H1 (cell line): ENCODE results near the gene CREB3. TPM values are rescaled to one million over a fixed set of nuclear protein-coding genes. Genes with fewer than 3 reads are reported as not detected.
A peak's percentile ranks its signal among the peaks of the same experiment; 100 is the strongest.

Experiments used
- CTCF ChIA-PET: fragments of 300-600 bp; sonication (Branson Sonifier 250); formaldehyde crosslinking; loops from one replicate; lab custom pipeline; 2021; ENCODE audit not compliant: partially characterized antibody; lab: Charles Lee
- POLR2A ChIA-PET: fragments of 300-600 bp; sonication (Branson Sonifier 250); formaldehyde crosslinking; loops from one replicate; lab custom pipeline; 2021; ENCODE audit warnings: inconsistent platforms; ENCODE audit not compliant: partially characterized antibody; lab: Charles Lee
- DNase-seq, 2 experiments: peaks; one replicate each; pipeline versions ENCODE4 v3.0.0 to v3.0.0-alpha.2; 2010 to 2022; ENCODE audit warnings: low spot score in 2 of 2, low read depth in 1 of 2, mixed read lengths in 1 of 2
- FAIRE-seq: peaks from 2 replicates; lab custom pipeline; 2011; peaks lifted over from hg19 to GRCh38; lab: Jason Lieb, UNC
- H2AFZ ChIP-seq: 2 replicates; pipeline ENCODE4 v1.8.1; 2012; ENCODE audit warnings: low read length, inconsistent platforms
- H2AK5ac ChIP-seq: 2 replicates; pipeline ENCODE4 v1.6.1; 2013; ENCODE audit warnings: low read depth, low read length
- H2BK120ac ChIP-seq: replicated peaks from 2 replicates; pipeline ENCODE3; 2013; ENCODE audit warnings: low read depth, low read length, inconsistent platforms
- H2BK12ac ChIP-seq: 2 replicates; pipeline ENCODE4 v1.6.1; 2013; ENCODE audit warnings: low read depth, low read length
- H2BK15ac ChIP-seq: 2 replicates; pipeline ENCODE4 v1.6.1; 2013; ENCODE audit warnings: low read length
- H2BK20ac ChIP-seq: 2 replicates; pipeline ENCODE4 v1.6.1; 2013; ENCODE audit warnings: low read length
- H2BK5ac ChIP-seq: 2 replicates; pipeline ENCODE4 v1.6.1; 2013; ENCODE audit warnings: low read depth, low read length
- H3K14ac ChIP-seq: 2 replicates; pipeline ENCODE4 v1.6.1; 2013; ENCODE audit warnings: inconsistent platforms; ENCODE audit not compliant: insufficient read length
- H3K18ac ChIP-seq: 2 replicates; pipeline ENCODE4 v1.6.1; 2013; ENCODE audit warnings: low read length; ENCODE audit errors: extremely low read depth
- H3K23ac ChIP-seq: 2 replicates; pipeline ENCODE4 v1.6.1; 2013; ENCODE audit warnings: inconsistent platforms; ENCODE audit not compliant: insufficient read length
- H3K23me2 ChIP-seq: 2 replicates; pipeline ENCODE4 v1.6.1; 2013; ENCODE audit warnings: low read depth, low read length
- H3K27ac ChIP-seq: 2 replicates; pipeline ENCODE4 v1.6.1; 2011; ENCODE audit warnings: low read depth, low read length, inconsistent platforms
- H3K27me3 ChIP-seq, 4 experiments: replicated peaks in 1 of 4; 1 replicate in 1 of 4; 2 replicates in 3 of 4; pipeline versions ENCODE4 v1.6.1 to v1.8.1; 2011 to 2013; ENCODE audit warnings: low read length in 3 of 4, mild to moderate bottlenecking in 3 of 4, inconsistent platforms in 2 of 4, mixed read lengths in 2 of 4, moderate library complexity in 1 of 4; ENCODE audit not compliant: control insufficient read depth in 3 of 4, insufficient read depth in 3 of 4; ENCODE audit errors: extremely low read depth in 1 of 4
- H3K36me3 ChIP-seq, 4 experiments: 2 replicates each; pipeline versions ENCODE4 v1.6.1 to v1.8.1; 2011 to 2013; ENCODE audit warnings: mild to moderate bottlenecking in 4 of 4, low read length in 3 of 4, moderate library complexity in 2 of 4, control low read depth in 1 of 4, inconsistent platforms in 1 of 4; ENCODE audit not compliant: insufficient read depth in 4 of 4, control insufficient read depth in 2 of 4
- H3K4ac ChIP-seq: replicated peaks from 2 replicates; pipeline ENCODE3; 2013; ENCODE audit warnings: low read length, low read depth, mixed read lengths, inconsistent platforms; ENCODE audit not compliant: insufficient read length
- H3K4me1 ChIP-seq, 4 experiments: replicated peaks in 1 of 4; 1 replicate in 1 of 4; 2 replicates in 3 of 4; pipeline versions ENCODE4 v1.6.1 to v1.8.1; 2011 to 2013; ENCODE audit warnings: low read length in 3 of 4, inconsistent platforms in 2 of 4, mixed read lengths in 1 of 4; ENCODE audit not compliant: insufficient read depth in 4 of 4, control insufficient read depth in 3 of 4
- H3K4me2 ChIP-seq, 2 experiments: 2 replicates each; pipeline versions ENCODE4 v1.6.1 to v1.8.1; 2011 to 2013; ENCODE audit warnings: low read depth in 2 of 2, low read length in 2 of 2, control low read depth in 1 of 2, inconsistent platforms in 1 of 2, mild to moderate bottlenecking in 1 of 2; ENCODE audit not compliant: insufficient read depth in 1 of 2
- H3K4me3 ChIP-seq, 4 experiments: fragments of 200-600, 300-600 bp in 1 of 4; sonication (generic), shearing (Covaris generic), sonication (Bioruptor Twin) in 1 of 4; 2 replicates each; pipeline versions ENCODE4 v1.5.1 to v1.8.1; 2011 to 2016; ENCODE audit warnings: low read length in 4 of 4, low read depth in 3 of 4, control low read depth in 2 of 4, inconsistent platforms in 2 of 4, mild to moderate bottlenecking in 2 of 4, mixed read lengths in 1 of 4, moderate library complexity in 1 of 4; ENCODE audit not compliant: insufficient read depth in 2 of 4; ENCODE audit errors: extremely low read depth in 1 of 4
- H3K56ac ChIP-seq: replicated peaks from 2 replicates; pipeline ENCODE3; 2013; ENCODE audit warnings: low read depth, mild to moderate bottlenecking, mixed read lengths, low read length, inconsistent platforms; ENCODE audit not compliant: insufficient read length
- H3K79me1 ChIP-seq: 2 replicates; pipeline ENCODE4 v1.6.1; 2013; ENCODE audit warnings: low read depth, low read length, control low read depth
- H3K79me2 ChIP-seq, 2 experiments: 2 replicates each; pipeline versions ENCODE4 v1.6.1 to v1.8.1; 2012 to 2013; ENCODE audit warnings: low read length in 2 of 2, mild to moderate bottlenecking in 2 of 2, inconsistent platforms in 1 of 2; ENCODE audit not compliant: insufficient read depth in 2 of 2, control insufficient read depth in 1 of 2
- H3K9ac ChIP-seq, 4 experiments: replicated peaks in 1 of 4; 1 replicate in 1 of 4; 2 replicates in 3 of 4; pipeline versions ENCODE4 v1.6.1 to v1.8.1; 2011 to 2013; ENCODE audit warnings: low read depth in 3 of 4, low read length in 3 of 4, control low read depth in 2 of 4, mild to moderate bottlenecking in 2 of 4, moderate library complexity in 2 of 4, inconsistent platforms in 1 of 4; ENCODE audit errors: extremely low read depth in 1 of 4
- H3K9me3 ChIP-seq, 2 experiments: 2 replicates each; pipeline versions ENCODE4 v1.6.1 to v1.8.1; 2012 to 2013; ENCODE audit warnings: mild to moderate bottlenecking in 2 of 2, moderate library complexity in 2 of 2, control low read depth in 1 of 2, inconsistent platforms in 1 of 2, low read depth in 1 of 2, low read length in 1 of 2, mixed read lengths in 1 of 2; ENCODE audit not compliant: insufficient read depth in 2 of 2
- H4K20me1 ChIP-seq, 2 experiments: replicated peaks in 1 of 2; 2 replicates each; pipeline versions ENCODE3 to v1.8.1; 2011 to 2013; ENCODE audit warnings: inconsistent platforms in 2 of 2, low read length in 2 of 2, mild to moderate bottlenecking in 1 of 2; ENCODE audit not compliant: insufficient read depth in 2 of 2, control insufficient read depth in 1 of 2
- H4K5ac ChIP-seq: 2 replicates; pipeline ENCODE4 v1.6.1; 2013; ENCODE audit warnings: low read length, low read depth, mixed read lengths, inconsistent platforms; ENCODE audit not compliant: insufficient read length
- H4K8ac ChIP-seq: 2 replicates; pipeline ENCODE4 v1.8.0; 2013; ENCODE audit warnings: mild to moderate bottlenecking, moderate library complexity, low read length, inconsistent platforms; ENCODE audit not compliant: insufficient read depth; ENCODE audit errors: extremely low read depth
- H4K91ac ChIP-seq: replicated peaks from 2 replicates; pipeline ENCODE3; 2013; ENCODE audit warnings: low read length, mixed read lengths, inconsistent platforms; ENCODE audit not compliant: insufficient read length
- HDAC2 ChIP-seq, 2 experiments: fragments of 300-600 bp in 1 of 2; sonication (generic) in 1 of 2; IDR thresholded peaks; 2 replicates each; pipeline ENCODE4 v1.6.1; 2011 to 2012; ENCODE audit warnings: low read depth in 2 of 2, low read length in 2 of 2, mild to moderate bottlenecking in 2 of 2, moderate library complexity in 2 of 2, borderline replicate concordance in 1 of 2, inconsistent platforms in 1 of 2
- KDM4A ChIP-seq: IDR thresholded peaks from one replicate; pipeline ENCODE4 v1.7.1; 2012; ENCODE audit warnings: low read depth, mild to moderate bottlenecking, moderate library complexity, low read length, inconsistent platforms; ENCODE audit not compliant: severe bottlenecking
- RAD21 ChIP-seq, 2 experiments: IDR thresholded peaks in 1 of 2; conservative IDR thresholded peaks in 1 of 2; 2 replicates each; pipeline ENCODE4 v1.6.1; 2011; ENCODE audit warnings: low read depth in 2 of 2, low read length in 2 of 2, improper control_type of control experiment in 1 of 2, inconsistent platforms in 1 of 2, mild to moderate bottlenecking in 1 of 2, moderate library complexity in 1 of 2
- SP1 ChIP-seq: IDR thresholded peaks from 2 replicates; pipeline ENCODE4 v1.6.1; 2011; ENCODE audit warnings: low read depth, low read length
- TBP ChIP-seq: IDR thresholded peaks from 2 replicates; pipeline ENCODE4 v1.6.1; 2011; ENCODE audit warnings: low read depth, low read length, improper control_type of control experiment
- WGBS, 2 experiments: shearing (Covaris generic) in 1 of 2; methylation state at CpG; one replicate each; pipeline versions ENCODE4 v1.1.6 to v1.1.7; 2013 to 2015; ENCODE audit warnings: low lambda C conversion rate in 2 of 2, mixed read lengths in 2 of 2, inconsistent platforms in 1 of 2, low coverage in 1 of 2, missing lambda C conversion rate in 1 of 2; ENCODE audit not compliant: insufficient replicate concordance in 2 of 2, insufficient coverage in 1 of 2, insufficient read length in 1 of 2; ENCODE audit errors: extremely low coverage in 1 of 2, missing lambda C conversion rate in 1 of 2; 5-methylcytosine and 5-hydroxymethylcytosine counted together
- polyA plus RNA-seq, 7 experiments: library from polyadenylated mRNA; depleted of rRNA in 3 of 7; stranded (reverse) in 5 of 7; unstranded in 2 of 7; fragments of >200 nt in 5 of 7; fragments of 200-250 nt in 2 of 7; gene quantifications; 1 replicate in 5 of 7; 2 replicates in 1 of 7; 4 replicates in 1 of 7; pipeline versions ENCODE4 v1.2.1 to v1.2.3, GENCODE V29; 2011 to 2013; ENCODE audit warnings: missing spikeins in 2 of 7, mixed read lengths in 2 of 7
- total RNA-seq: library from RNA; stranded (reverse); fragmentation: NEBNext Ultra II Directional; extraction: Animal tissue kit (Norgen Biotek cat#: 25700); gene quantifications from 2 replicates; pipeline ENCODE4 v1.2.1, GENCODE V29; 2021
- TF ChIP-seq, protein P1 (sequence below), 3 experiments: IDR thresholded peaks; 1 replicate in 2 of 3; 2 replicates in 1 of 3; pipeline versions ENCODE4 v1.5.1 to v1.6.1; 2011; ENCODE audit warnings: low read length in 3 of 3, mild to moderate bottlenecking in 3 of 3, inconsistent platforms in 2 of 3, low read depth in 1 of 3, moderate library complexity in 1 of 3; ENCODE audit not compliant: insufficient read depth in 1 of 3; ENCODE audit errors: control extremely low read depth in 1 of 3

CREB3 gene
- total and polyA plus RNA-seq, 2 of the 8 experiments (the other 6 are each of a cell fraction or from before 2014, with no cell fraction given) = 24.4 to 25.7 TPM

GRCh38 chr9:35729700-35730485 lies 2.6 kb upstream of the CREB3 start:
- Histone ChIP-seq H2BK12ac (no peak overlapping the region), H2AK5ac (peak overlapping the region; percentile 17; the same call in 1 of the 2 replicates), H3K79me2 (peaks cover 2 to 59% of the 10 kb centered on the region in 2 experiments), H3K4me3 (peak overlapping the region in 2 of 4 experiments; percentile 24 to 79; a peak in 3 of 8 replicates), H2BK15ac (no peak overlapping the region), H3K14ac (no peak overlapping the region), H3K36me3 (peaks cover 0 to 5% (median 2%) of the 10 kb centered on the region in 4 experiments), H2BK120ac (no peak overlapping the region), H3K23me2 (peaks cover 15% of the 10 kb centered on the region; the same call in 1 of the 2 replicates), H3K9ac (no peak overlapping the region), H3K79me1 (peaks cover 16% of the 10 kb centered on the region), H3K56ac (no peak overlapping the region), H2BK20ac (no peak overlapping the region), H3K27me3 (no peaks in the 10 kb centered on the region), H3K23ac (no peak overlapping the region), H4K8ac (no peak overlapping the region), H3K18ac (no peak overlapping the region), H3K4me2 (peak overlapping the region; percentile 92 to 94), H3K4ac (no peak overlapping the region), H2AFZ (no peak overlapping the region), H3K4me1 (peaks cover 21 to 46% (median 32%) of the 10 kb centered on the region in 4 experiments), H3K9me3 (no peaks in the 10 kb centered on the region; a peak in 1 of 4 replicates), H4K5ac (no peak overlapping the region), H4K20me1 (peaks cover 0 to 6% of the 10 kb centered on the region in 2 experiments), H2BK5ac (no peak overlapping the region), H3K27ac (no peak overlapping the region), H4K91ac (no peak overlapping the region)
- ChIA-PET POLR2A (interaction anchor here (0.6 to 11.1 kb wide), 10 partner anchors 11 to 83 kb away, joined by 3 to 158 read pairs (median 10); partner anchors contain the start of genes ARHGEF39, GBA2, RGP1 and TPM2), CTCF (interaction anchor here (0.6 to 16.0 kb wide), 16 partner anchors 11 to 195 kb away, joined by 3 to 198 read pairs (median 10); partner anchors contain the start of genes ARHGEF39, CCDC107, GBA2 and MSMP)
- FAIRE-seq = no peak
- DNase-seq = no peak
- 21% methylated on average over 6 of the region's 6 CpGs; no CpG with 5 or more reads in 1 of the 2 experiments for WGBS, 2 experiments
- TF ChIP-seq, protein P1, sequence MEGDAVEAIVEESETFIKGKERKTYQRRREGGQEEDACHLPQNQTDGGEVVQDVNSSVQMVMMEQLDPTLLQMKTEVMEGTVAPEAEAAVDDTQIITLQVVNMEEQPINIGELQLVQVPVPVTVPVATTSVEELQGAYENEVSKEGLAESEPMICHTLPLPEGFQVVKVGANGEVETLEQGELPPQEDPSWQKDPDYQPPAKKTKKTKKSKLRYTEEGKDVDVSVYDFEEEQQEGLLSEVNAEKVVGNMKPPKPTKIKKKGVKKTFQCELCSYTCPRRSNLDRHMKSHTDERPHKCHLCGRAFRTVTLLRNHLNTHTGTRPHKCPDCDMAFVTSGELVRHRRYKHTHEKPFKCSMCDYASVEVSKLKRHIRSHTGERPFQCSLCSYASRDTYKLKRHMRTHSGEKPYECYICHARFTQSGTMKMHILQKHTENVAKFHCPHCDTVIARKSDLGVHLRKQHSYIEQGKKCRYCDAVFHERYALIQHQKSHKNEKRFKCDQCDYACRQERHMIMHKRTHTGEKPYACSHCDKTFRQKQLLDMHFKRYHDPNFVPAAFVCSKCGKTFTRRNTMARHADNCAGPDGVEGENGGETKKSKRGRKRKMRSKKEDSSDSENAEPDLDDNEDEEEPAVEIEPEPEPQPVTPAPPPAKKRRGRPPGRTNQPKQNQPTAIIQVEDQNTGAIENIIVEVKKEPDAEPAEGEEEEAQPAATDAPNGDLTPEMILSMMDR (IDR thresholded peaks at IDR 0.05; ENCODE audit: control extremely low read depth in 1 of 3, insufficient read depth in 1 of 3, low read depth in 1 of 3, low read length in 3 of 3) = peak; percentile 41 to 72 (median 50)
- TF ChIP-seq KDM4A = no peak
- no peak for TF ChIP-seq HDAC2 (IDR thresholded peaks at IDR 0.05; ENCODE audit: borderline replicate concordance in 1 of 2, low read depth in 2 of 2, low read length in 2 of 2)
- peak; percentile 6; the same call in 1 of the 2 replicates for TF ChIP-seq SP1
- TF ChIP-seq TBP = 0 out of 2 replicates have a peak, but pooled peaks have one; percentile 13
- peak in 1 of 2 experiments; percentile 30; a peak in 2 of 4 replicates for TF ChIP-seq RAD21 (IDR thresholded peaks at IDR 0.05 in 1 of 2, conservative IDR thresholded peaks at IDR 0.05 in 1 of 2; ENCODE audit: low read depth in 2 of 2, low read length in 2 of 2)
